HFFc6 (cell line): ENCODE data around the gene FAXC. TPM values are rescaled to one million over a fixed set of nuclear protein-coding genes. Genes with fewer than 3 reads are reported as not detected.
A peak's percentile ranks its signal among the peaks of the same experiment; 100 is the strongest.

Experiments used
- DNase-seq: peaks from one replicate; pipeline ENCODE4 v3.0.0-alpha.2; 2018
- H3K27ac Mint-ChIP-seq: 2 replicates; pipeline ENCODE4 v1.8.0; 2020; ENCODE audit warnings: mild to moderate bottlenecking, mixed read lengths
- H3K27me3 Mint-ChIP-seq: 2 replicates; pipeline ENCODE4 v1.8.0; 2021; ENCODE audit warnings: mild to moderate bottlenecking, moderate library complexity, mixed read lengths; ENCODE audit not compliant: insufficient read depth
- H3K36me3 Mint-ChIP-seq: 2 replicates; pipeline ENCODE4 v1.8.0; 2021; ENCODE audit warnings: low read depth, mixed read lengths
- H3K4me1 Mint-ChIP-seq: 2 replicates; pipeline ENCODE4 v1.8.0; 2020; ENCODE audit warnings: low read depth, mixed read lengths
- H3K4me3 Mint-ChIP-seq: 2 replicates; pipeline ENCODE4 v1.8.0; 2020; ENCODE audit warnings: mild to moderate bottlenecking, moderate library complexity, mixed read lengths
- H3K9me3 Mint-ChIP-seq: 2 replicates; pipeline ENCODE4 v1.8.0; 2020; ENCODE audit warnings: mild to moderate bottlenecking, mixed read lengths
- CTCF ChIP-seq: fragments of 200-600 bp; sonication (generic); IDR thresholded peaks from 2 replicates; pipeline ENCODE4 v1.5.0; 2021; ENCODE audit warnings: antibody characterized with exemption, mild to moderate bottlenecking
- total RNA-seq, 6 experiments: library from RNA; stranded (reverse); fragmentation: NEBNext Ultra II Directional; extraction: Animal tissue kit (Norgen Biotek cat#: 25700); gene quantifications; 2 replicates in 1 of 6; 3 replicates in 5 of 6; pipeline ENCODE4 v1.2.3, GENCODE V29; 2021

Gene FAXC
- total RNA-seq, 6 experiments from 2014 or later, result 1.6 to 3.0 (median 1.9) TPM

DNA sequence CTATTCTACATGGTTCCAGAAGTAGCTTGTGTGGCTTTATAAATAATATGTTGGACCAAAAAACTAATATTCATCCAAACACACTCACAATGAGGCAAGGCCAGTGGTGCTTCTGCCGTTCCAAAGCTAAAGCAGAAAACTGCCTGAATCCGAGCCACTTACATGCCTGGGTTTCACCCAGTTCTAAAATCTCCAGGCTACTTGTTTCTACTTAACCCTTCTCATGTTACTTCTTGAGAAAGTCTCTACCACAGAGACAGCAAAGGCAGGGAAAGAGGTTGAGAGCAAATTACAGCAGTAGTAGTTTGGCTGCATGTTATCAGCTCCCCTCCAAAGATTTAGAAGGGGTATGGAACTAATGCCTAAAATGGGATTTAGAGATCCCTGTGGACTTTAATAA lies 62.0 kb downstream of the FAXC start:
- Mint-ChIP-seq H3K4me1 (no peaks in the 10 kb centered on the region), H3K27me3 (no peaks in the 10 kb centered on the region), H3K9me3 (no peaks in the 10 kb centered on the region), H3K27ac (no peak overlapping the region), H3K4me3 (no peak overlapping the region), H3K36me3 (no peaks in the 10 kb centered on the region)
- no peak for TF ChIP-seq CTCF
- no peak for DNase-seq

- H3K27me3 Mint-ChIP-seq, result no peaks in the 10 kb centered on the region
- H3K4me3 Mint-ChIP-seq, result no peak overlapping the region
- no peak overlapping the region for H3K27ac Mint-ChIP-seq
- DNase-seq, result no peak
- H3K4me1 Mint-ChIP-seq, result no peaks in the 10 kb centered on the region
- H3K9me3 Mint-ChIP-seq, result no peaks in the 10 kb centered on the region
- TF ChIP-seq CTCF, result no peak
- H3K36me3 Mint-ChIP-seq, result no peaks in the 10 kb centered on the region
Measured at GRCh38 chr6:99285881-99286280, 63.6 kb downstream of the FAXC start.

DNA sequence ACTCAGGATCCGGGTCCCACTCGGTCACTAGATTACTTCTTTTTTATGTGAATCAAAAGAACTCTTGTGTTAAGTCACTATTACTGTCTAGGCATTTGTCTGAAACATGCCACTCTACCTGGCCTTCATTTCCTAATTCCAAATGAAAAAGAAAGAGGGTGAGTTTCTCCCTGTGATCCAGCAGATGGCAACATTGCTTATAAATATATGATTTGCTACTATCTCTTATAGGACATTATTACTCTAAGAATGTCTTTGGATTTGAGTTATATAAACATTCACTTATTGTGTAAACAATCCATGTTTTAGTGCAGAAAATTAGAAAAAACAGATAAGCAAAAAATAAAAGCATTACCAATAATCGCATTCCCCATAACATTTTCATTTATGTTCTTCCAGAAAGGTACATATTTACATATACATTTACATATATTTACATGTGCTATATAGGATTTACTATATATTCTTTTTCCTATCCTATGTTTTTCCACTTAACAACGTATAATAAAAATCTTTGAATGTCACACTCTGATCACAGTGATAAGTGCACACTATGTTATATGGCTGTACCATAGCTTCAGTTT lies 66.9 kb downstream of the FAXC start:
- DNase-seq, result peak; percentile 0
- Mint-ChIP-seq H3K36me3 (no peaks in the 10 kb centered on the region), H3K9me3 (no peaks in the 10 kb centered on the region), H3K4me1 (no peaks in the 10 kb centered on the region), H3K27ac (no peak overlapping the region), H3K27me3 (no peaks in the 10 kb centered on the region), H3K4me3 (no peak overlapping the region)
- TF ChIP-seq CTCF, result peak; percentile 74

GRCh38 chr6:99276747-99277146 lies 72.7 kb downstream of the FAXC start:
- no peak for TF ChIP-seq CTCF
- Mint-ChIP-seq H3K4me3 (no peak overlapping the region), H3K36me3 (no peaks in the 10 kb centered on the region), H3K9me3 (no peaks in the 10 kb centered on the region), H3K27me3 (peaks cover 4% of the 10 kb centered on the region), H3K4me1 (peaks cover 7% of the 10 kb centered on the region; the same call in 1 of the 2 replicates), H3K27ac (no peak overlapping the region)
- peak; percentile 9 for DNase-seq

DNA sequence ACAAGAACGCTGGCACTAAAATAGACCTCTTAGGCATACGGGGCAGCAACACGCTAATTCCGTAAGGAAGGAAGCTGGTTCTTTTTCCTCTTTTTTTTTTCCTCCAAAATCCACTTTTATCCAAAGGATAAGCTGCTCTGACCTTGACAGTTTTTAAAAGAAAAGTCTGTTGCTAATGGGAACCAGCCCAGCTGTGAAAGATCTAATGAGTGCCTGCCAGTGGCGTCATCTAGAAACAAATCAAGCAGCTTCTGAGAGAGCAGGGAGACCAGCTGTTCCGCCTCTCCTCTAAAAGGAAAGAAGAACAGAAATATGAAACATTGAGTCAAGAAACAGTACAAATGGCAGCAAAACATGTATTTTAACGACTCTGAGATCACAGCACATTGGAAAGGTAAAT lies 78.6 kb downstream of the FAXC start:
- Mint-ChIP-seq H3K9me3 (peaks cover 3% of the 10 kb centered on the region; the same call in 1 of the 2 replicates), H3K36me3 (no peaks in the 10 kb centered on the region), H3K27ac (no peak overlapping the region), H3K4me1 (no peaks in the 10 kb centered on the region), H3K4me3 (no peak overlapping the region), H3K27me3 (peaks cover 8% of the 10 kb centered on the region)
- DNase-seq, result no peak
- TF ChIP-seq CTCF, result no peak

DNA sequence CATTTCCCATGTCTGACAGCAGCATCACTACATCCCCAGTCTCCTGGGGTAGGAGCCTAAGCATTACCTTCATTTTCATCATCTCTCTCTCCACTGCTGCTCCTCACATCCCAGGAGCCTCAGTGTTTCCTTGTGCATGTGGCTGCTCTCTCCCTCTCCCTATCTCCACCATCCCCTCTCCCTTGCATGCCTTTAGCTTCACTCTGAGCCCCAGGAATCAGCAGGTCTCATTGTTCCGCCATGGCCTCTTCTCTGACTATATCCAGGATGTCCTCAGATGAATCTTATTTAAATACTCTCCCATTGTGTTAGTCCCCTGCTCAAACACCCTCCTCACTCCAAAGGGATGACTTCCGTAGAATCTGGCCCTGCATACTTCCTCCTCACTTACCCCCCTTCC lies 79.4 kb downstream of the FAXC start:
- Mint-ChIP-seq H3K27ac (no peak overlapping the region), H3K4me3 (no peak overlapping the region), H3K36me3 (no peaks in the 10 kb centered on the region), H3K9me3 (peaks cover 3% of the 10 kb centered on the region; the same call in 1 of the 2 replicates), H3K4me1 (no peaks in the 10 kb centered on the region), H3K27me3 (peaks cover 8% of the 10 kb centered on the region)
- DNase-seq, result no peak
- no peak for TF ChIP-seq CTCF
